DOHH2 (cell line): ENCODE results near the gene SLC38A9.

Experiments
- H3F3A ChIP-seq: fragments of 200-600 bp; sonication (generic), shearing (Covaris generic); 2 replicates; pipeline ENCODE4 v1.6.0; 2016; ENCODE audit warnings: antibody characterized with exemption, mild to moderate bottlenecking; ENCODE audit not compliant: control insufficient read depth, insufficient read depth
- H3K27ac ChIP-seq: fragments of 200-600 bp; sonication (generic); 2 replicates; pipeline ENCODE4 v1.5.1; 2014; ENCODE audit warnings: low read depth, mild to moderate bottlenecking, low read length, moderate library complexity
- H3K27me3 ChIP-seq: fragments of 200-600 bp; sonication (generic); 2 replicates; pipeline ENCODE4 v1.6.1; 2014; ENCODE audit warnings: mild to moderate bottlenecking, low read length, mixed read lengths; ENCODE audit not compliant: control insufficient read depth
- H3K36me3 ChIP-seq: fragments of 200-600 bp; sonication (generic); 2 replicates; pipeline ENCODE4 v1.6.1; 2014; ENCODE audit warnings: mild to moderate bottlenecking, low read length, moderate library complexity, mixed read lengths; ENCODE audit not compliant: control insufficient read depth
- H3K4me1 ChIP-seq: fragments of 200-600 bp; sonication (generic); 2 replicates; pipeline ENCODE4 v1.6.1; 2014; ENCODE audit warnings: mild to moderate bottlenecking, low read length, mixed read lengths; ENCODE audit not compliant: control insufficient read depth
- H3K4me2 ChIP-seq: fragments of 200-600 bp; sonication (generic); 2 replicates; pipeline ENCODE4 v1.6.0; 2014; ENCODE audit warnings: mild to moderate bottlenecking, low read length, moderate library complexity
- H3K4me3 ChIP-seq: fragments of 200-600 bp; sonication (generic); 2 replicates; pipeline ENCODE4 v1.5.1; 2014; ENCODE audit warnings: mild to moderate bottlenecking, low read length, mixed read lengths
- H3K79me2 ChIP-seq: fragments of 200-600 bp; sonication (generic); 2 replicates; pipeline ENCODE4 v1.6.1; 2014; ENCODE audit warnings: mild to moderate bottlenecking, low read length, mixed read lengths; ENCODE audit not compliant: control insufficient read depth
- H3K9me2 ChIP-seq: fragments of 200-600 bp; sonication (generic); replicated peaks from 2 replicates; pipeline ENCODE4 v1.6.1; 2014; ENCODE audit warnings: mild to moderate bottlenecking, low read length, mixed read lengths; ENCODE audit not compliant: control insufficient read depth
- H3K9me3 ChIP-seq: fragments of 200-600 bp; sonication (generic); 2 replicates; pipeline ENCODE4 v1.6.1; 2014; ENCODE audit warnings: antibody characterized with exemption, low read length, mixed read lengths; ENCODE audit not compliant: control insufficient read depth, insufficient read depth
- H4K20me1 ChIP-seq: fragments of 200-600 bp; sonication (generic); 2 replicates; pipeline ENCODE4 v1.6.0; 2014; ENCODE audit warnings: low read depth, mild to moderate bottlenecking, antibody characterized with exemption, low read length, moderate library complexity; ENCODE audit not compliant: control insufficient read depth, insufficient read depth
- EZH2phosphoT487 ChIP-seq: fragments of 200-600 bp; sonication (generic); IDR thresholded peaks from 2 replicates; pipeline ENCODE4 v1.6.1; 2017; ENCODE audit warnings: borderline replicate concordance, mild to moderate bottlenecking, antibody characterized with exemption, low read length, moderate library complexity, mixed read lengths
- TF ChIP-seq, protein P1 (sequence below): fragments of 200-600 bp; sonication (generic); IDR thresholded peaks from one replicate; pipeline ENCODE4 v1.5.1; 2014; ENCODE audit warnings: antibody characterized with exemption, mild to moderate bottlenecking, low read depth, low read length; ENCODE audit not compliant: poor library complexity, severe bottlenecking

Gene SLC38A9

DNA sequence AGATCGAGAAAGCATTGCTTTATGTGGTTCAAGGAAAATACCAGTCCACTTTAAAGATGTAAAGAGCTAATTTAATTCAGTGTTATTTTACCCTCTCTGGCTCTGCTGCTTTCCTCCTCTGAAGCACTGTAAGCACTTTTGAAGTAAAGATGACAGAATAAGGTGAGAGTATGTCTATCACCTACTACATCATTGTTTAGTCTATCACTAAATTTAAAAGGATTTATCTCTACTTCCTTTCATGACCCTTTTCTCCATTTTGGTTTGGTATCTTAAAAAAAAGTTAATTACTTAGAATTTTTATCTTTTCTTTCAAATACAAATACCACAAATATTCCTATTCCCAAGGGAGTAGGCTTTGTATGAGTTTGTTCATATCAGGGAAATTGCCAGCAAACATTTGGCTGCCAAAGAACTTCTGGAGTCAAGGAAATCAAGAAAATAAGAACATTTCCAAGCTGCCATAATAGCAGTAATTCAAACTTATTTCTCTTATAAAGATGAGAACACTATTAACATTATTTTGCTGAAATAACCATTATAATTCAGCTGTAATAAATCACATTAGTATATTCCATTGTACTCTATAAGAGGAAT, 77.8 kb downstream of the SLC38A9 start:
- TF ChIP-seq, protein P1, sequence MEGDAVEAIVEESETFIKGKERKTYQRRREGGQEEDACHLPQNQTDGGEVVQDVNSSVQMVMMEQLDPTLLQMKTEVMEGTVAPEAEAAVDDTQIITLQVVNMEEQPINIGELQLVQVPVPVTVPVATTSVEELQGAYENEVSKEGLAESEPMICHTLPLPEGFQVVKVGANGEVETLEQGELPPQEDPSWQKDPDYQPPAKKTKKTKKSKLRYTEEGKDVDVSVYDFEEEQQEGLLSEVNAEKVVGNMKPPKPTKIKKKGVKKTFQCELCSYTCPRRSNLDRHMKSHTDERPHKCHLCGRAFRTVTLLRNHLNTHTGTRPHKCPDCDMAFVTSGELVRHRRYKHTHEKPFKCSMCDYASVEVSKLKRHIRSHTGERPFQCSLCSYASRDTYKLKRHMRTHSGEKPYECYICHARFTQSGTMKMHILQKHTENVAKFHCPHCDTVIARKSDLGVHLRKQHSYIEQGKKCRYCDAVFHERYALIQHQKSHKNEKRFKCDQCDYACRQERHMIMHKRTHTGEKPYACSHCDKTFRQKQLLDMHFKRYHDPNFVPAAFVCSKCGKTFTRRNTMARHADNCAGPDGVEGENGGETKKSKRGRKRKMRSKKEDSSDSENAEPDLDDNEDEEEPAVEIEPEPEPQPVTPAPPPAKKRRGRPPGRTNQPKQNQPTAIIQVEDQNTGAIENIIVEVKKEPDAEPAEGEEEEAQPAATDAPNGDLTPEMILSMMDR = no peak
- no peak for TF ChIP-seq EZH2phosphoT487
- no peaks in the 10 kb centered on the region for H3K79me2 ChIP-seq
- H3K36me3 ChIP-seq = no peaks in the 10 kb centered on the region
- no peaks in the 10 kb centered on the region for H3F3A ChIP-seq
- H3K4me1 ChIP-seq = no peaks in the 10 kb centered on the region
- H4K20me1 ChIP-seq = no peaks in the 10 kb centered on the region
- no peaks in the 10 kb centered on the region for H3K9me3 ChIP-seq
- H3K4me3 ChIP-seq = no peak overlapping the region
- no peak overlapping the region for H3K27ac ChIP-seq
- no peak overlapping the region for H3K4me2 ChIP-seq
- H3K9me2 ChIP-seq = no peaks in the 10 kb centered on the region
- H3K27me3 ChIP-seq = no peaks in the 10 kb centered on the region

DNA sequence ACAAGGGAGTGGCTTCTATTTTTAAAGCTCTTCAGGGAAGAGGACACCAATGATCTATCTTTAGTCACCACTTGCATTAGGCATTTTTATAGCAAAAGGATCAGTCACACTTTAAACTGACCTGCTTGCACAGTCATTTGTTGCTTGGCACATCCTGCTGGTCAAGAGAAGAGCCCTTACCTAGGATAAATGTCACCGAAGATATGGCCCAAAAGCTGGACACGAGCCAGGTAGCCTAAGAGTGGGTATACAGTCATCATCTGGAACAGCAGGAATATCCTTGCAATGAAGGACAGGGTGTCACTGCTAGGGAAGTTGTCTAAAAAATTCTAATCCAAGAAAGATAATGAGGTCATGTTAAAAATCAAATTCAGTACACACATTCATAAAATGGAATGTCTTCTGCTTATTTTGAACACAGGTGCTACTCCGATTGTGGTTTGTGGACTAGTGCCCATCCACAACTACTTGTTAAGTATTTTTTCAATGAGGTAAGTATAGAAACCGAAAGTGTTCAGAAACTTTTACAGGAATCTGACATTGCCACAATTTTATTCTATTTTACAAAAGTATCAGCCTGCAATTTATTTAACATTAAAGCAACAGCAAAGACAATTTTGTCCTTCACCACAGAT, 78.4 kb downstream of the SLC38A9 start:
- no peaks in the 10 kb centered on the region for H4K20me1 ChIP-seq
- H3K9me3 ChIP-seq = no peaks in the 10 kb centered on the region
- no peaks in the 10 kb centered on the region for H3K36me3 ChIP-seq
- no peaks in the 10 kb centered on the region for H3F3A ChIP-seq
- H3K4me1 ChIP-seq = no peaks in the 10 kb centered on the region
- TF ChIP-seq, protein P1 = no peak
- no peak for TF ChIP-seq EZH2phosphoT487
- H3K4me3 ChIP-seq = no peak overlapping the region
- no peaks in the 10 kb centered on the region for H3K27me3 ChIP-seq
- no peak overlapping the region for H3K27ac ChIP-seq
- H3K9me2 ChIP-seq = no peaks in the 10 kb centered on the region
- no peak overlapping the region for H3K4me2 ChIP-seq
- H3K79me2 ChIP-seq = no peaks in the 10 kb centered on the region

DNA sequence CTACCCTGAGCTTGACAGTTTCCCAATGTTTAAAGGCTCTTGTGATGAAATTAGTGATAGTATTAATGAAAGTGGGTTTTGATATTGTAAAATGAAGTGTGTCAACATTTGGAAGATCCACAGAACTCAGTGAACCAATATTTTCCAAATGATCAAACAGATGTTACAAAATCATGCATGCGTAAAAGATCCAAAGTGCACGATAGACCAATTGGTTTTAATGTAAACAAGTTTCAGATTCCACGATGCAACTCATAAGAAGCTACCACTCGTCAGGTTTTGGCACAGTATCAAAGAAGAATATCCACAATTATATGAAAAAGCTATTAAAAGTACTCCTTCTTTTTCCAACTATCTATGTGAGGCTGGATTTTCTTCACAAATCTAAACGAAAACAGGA, 82.3 kb downstream of the SLC38A9 start:
- Histone ChIP-seq H4K20me1 (no peaks in the 10 kb centered on the region), H3K4me3 (no peak overlapping the region)
- TF ChIP-seq, protein P1 = no peak
- no peak for TF ChIP-seq EZH2phosphoT487

More for the DNA sequence above, 82.3 kb downstream of the SLC38A9 start:
- H3K4me2 ChIP-seq = no peak overlapping the region
- no peaks in the 10 kb centered on the region for H3K9me2 ChIP-seq
- H3K27me3 ChIP-seq = no peaks in the 10 kb centered on the region
- H3K36me3 ChIP-seq = no peaks in the 10 kb centered on the region; the same call in 1 of the 2 replicates
- H3K9me3 ChIP-seq = no peaks in the 10 kb centered on the region
- H3K27ac ChIP-seq = no peak overlapping the region
- no peaks in the 10 kb centered on the region for H3K4me1 ChIP-seq
- no peaks in the 10 kb centered on the region for H3K79me2 ChIP-seq
- H3F3A ChIP-seq = no peaks in the 10 kb centered on the region
